Cardiac fibroblast (primary cell): ENCODE measurements around the gene PPM1B.

ENCODE experiments used
- DNase-seq, 2 donors: peaks; one replicate each; pipeline versions ENCODE4 v3.0.0 to v3.0.0-alpha.2; 2010; ENCODE audit warnings: low read depth in 2 of 2
- H3K4me3 ChIP-seq, 2 donors: replicated peaks in 1 of 2; 1 replicate in 1 of 2; 2 replicates in 1 of 2; pipeline ENCODE4 v1.5.1; 2011; ENCODE audit warnings: low read depth in 2 of 2, low read length in 2 of 2, mild to moderate bottlenecking in 2 of 2, moderate library complexity in 1 of 2
- CTCF ChIP-seq: IDR thresholded peaks from one replicate; pipeline ENCODE4 v1.5.1; 2011; ENCODE audit warnings: low read depth, mild to moderate bottlenecking, low read length, inconsistent platforms

The PPM1B gene

DNA sequence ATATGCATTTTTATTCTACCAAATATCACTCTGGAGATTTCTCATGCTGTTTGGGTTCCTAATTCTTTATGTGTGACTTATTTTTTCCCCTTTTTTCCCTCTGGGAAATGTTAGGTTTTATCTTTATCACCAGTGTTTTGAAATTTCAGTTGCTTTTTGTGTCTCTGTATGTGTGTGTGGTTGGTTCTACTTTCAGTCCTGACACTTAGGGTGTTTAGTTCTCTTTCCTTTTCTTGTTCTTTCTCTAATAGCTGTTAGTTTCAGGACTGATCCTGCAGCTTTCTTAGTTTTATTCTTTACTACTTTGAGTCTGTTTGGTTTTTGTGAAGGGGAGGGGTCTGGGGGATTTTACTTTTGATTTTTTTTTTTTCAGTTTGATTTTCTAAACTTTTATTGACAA lies 23.1 kb downstream of the PPM1B start:
- no peak for TF ChIP-seq CTCF
- DNase-seq = peak in 1 of 2 donors; percentile 41
- H3K4me3 ChIP-seq = no peak overlapping the region

DNA sequence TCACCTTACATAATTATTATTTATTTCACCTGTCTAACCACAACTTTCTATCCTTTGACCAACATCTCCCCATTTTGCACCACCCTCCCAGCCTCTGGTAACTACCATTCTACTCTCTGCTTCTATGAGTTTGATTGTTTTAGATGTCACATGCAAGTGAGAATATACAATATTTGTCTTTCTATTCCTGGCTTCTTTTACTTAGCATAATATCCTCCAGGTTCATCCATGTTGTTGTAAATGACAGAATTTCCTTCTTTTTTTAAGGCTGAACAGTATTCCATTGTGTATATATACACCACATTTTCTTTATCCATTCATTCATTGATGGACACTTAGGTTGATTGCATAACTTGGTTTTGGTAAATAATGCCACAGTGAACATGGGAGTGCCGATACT lies 24.0 kb downstream of the PPM1B start:
- H3K4me3 ChIP-seq = no peak overlapping the region
- DNase-seq = no peak
- no peak for TF ChIP-seq CTCF

DNA sequence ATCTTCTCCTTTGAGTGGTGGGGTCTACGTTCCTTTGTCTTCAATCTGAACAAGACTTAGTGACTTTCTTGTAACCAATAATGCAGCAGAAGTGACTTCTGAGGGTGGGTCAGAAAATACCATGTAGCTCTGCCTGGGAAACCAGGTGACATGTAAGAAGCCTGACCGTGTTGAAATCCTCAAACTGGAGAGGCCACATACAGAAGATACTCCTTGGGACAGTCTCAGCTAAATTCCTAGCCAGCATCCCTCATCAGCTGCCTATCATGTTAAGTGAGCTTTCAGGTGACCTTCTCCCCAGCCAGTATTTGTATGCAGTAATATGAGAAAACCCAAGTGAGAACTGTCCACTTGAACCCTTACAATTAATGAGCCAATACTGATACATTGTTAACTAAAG lies 27.0 kb downstream of the PPM1B start:
- H3K4me3 ChIP-seq = no peak overlapping the region
- no peak for DNase-seq
- no peak for TF ChIP-seq CTCF

DNA sequence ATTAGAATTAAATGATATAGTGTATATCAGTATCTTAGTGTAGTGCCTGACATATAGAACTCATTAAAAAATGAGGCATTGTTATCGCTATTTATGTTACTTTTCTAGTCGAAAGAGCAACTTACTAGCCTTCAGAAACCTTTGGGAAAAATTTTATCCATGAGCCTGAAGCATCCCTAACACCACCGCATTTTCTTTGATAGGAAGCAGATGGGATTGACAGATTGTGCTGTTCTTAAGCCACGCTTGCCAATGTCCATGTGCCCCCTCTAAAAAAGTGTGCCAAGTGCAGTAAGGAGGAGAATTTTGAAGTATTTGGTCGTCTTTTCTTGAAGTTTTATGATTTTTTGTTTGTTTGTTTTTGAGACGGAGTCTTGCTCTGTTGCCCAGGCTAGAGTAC lies 29.1 kb downstream of the PPM1B start:
- H3K4me3 ChIP-seq = no peak overlapping the region
- DNase-seq = no peak
- TF ChIP-seq CTCF = no peak

DNA sequence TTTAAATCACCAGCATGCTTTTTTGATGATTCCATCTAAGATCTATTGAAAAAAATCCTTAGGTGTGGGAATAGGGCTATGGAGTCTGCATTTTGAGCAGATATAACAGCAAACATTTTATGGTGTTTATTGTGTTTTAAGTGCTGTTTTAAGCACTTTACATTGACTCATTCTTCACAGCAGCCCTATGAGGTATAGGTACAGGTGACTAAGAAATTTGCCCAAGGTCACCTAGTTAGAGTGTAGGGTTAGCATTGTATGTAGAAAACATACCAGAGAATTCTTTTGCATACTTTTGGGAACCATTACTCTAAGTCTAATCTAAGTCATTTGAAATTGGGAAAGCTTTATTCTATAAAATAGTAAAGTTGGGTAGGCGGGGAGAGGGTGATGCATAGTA lies 31.3 kb downstream of the PPM1B start:
- TF ChIP-seq CTCF = no peak
- DNase-seq = no peak
- no peak overlapping the region for H3K4me3 ChIP-seq

DNA sequence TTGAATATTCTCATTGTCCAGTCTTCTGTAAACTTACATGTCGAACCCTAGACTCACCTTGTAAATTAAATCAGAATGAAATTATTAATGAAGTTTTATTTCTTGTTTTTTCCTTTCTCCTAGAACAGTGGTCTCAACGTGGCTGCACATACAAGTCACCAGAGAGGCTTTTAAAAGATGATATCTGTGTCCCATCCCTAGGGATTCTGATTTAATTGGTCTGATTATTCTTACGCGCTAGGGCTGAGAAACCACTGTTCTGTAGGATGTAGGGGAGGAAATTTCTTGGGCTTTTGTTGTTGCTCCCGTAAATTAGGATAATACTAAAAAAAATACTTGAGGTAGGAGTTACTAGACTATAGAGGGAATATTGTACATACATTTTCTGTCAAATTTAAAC lies 32.1 kb downstream of the PPM1B start:
- H3K4me3 ChIP-seq = no peak overlapping the region
- no peak for DNase-seq
- TF ChIP-seq CTCF = no peak

DNA sequence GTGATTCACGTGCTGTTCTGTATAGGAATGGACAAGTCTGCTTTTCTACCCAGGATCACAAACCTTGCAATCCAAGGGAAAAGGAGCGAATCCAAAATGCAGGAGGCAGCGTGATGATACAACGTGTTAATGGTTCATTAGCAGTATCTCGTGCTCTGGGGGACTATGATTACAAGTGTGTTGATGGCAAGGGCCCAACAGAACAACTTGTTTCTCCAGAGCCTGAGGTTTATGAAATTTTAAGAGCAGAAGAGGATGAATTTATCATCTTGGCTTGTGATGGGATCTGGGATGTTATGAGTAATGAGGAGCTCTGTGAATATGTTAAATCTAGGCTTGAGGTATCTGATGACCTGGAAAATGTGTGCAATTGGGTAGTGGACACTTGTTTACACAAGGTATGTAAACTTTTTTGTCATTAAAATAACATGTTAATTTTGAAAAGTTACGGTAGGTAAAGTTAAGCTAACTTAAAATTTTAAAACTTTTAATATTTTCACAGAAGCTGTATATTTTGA lies 33.0 kb downstream of the PPM1B start:
- TF ChIP-seq CTCF = no peak

More for the DNA sequence above, 33.0 kb downstream of the PPM1B start:
- no peak overlapping the region for H3K4me3 ChIP-seq
- peak in 1 of 2 donors; percentile 19 for DNase-seq
